Measurements from ENCODE around the gene SMCO3. TPM values are rescaled to one million over a fixed set of nuclear protein-coding genes. Genes with fewer than 3 reads are reported as not detected.

Gene SMCO3
- 0.02 to 0.05 TPM (median 0.05 TPM) in 3 of 5 replicates, not detected in the others for total RNA-seq (2022; extraction: Qiagen RNA extraction)

GRCh38 chr12:14814014-14814413, at the start of gene SMCO3:
Gene SMCO3, minus strand, starts transcription at chr12:14814182. Its CDS starts 7,502 bp downstream, at chr12:14806680.

GRCh38 chr12:14843425-14843887, 29.5 kb upstream of the SMCO3 start, which contains the start of gene ART4:
Gene ART4, minus strand, starts transcription at chr12:14843526. Its CDS starts 413 bp downstream, at chr12:14843113.

GRCh38 chr12:14803011-14803829, 10.8 kb downstream of the SMCO3 start, which contains the start of the genes C12orf60 and WBP11:
Gene C12orf60, plus strand, starts transcription at chr12:14803670. Its CDS starts 19,266 bp downstream, at chr12:14822936.
Gene WBP11, minus strand, starts transcription at chr12:14803478. Its CDS starts 2,095 bp downstream, at chr12:14801383.

Other genes with a start within 250 kb of the SMCO3 start
- gene PLBD1, start 246.3 kb downstream of the SMCO3 start, total RNA-seq (2022; extraction: Qiagen RNA extraction): 4.1 to 4.8 TPM (median 4.3 TPM) in 5 replicates
- gene GUCY2C, start 117.6 kb downstream of the SMCO3 start, total RNA-seq (2022; extraction: Qiagen RNA extraction): 0.02 to 0.03 TPM in 2 of 5 replicates, not detected in the others
- 41.3 to 49.4 TPM (median 43.6 TPM) in 5 replicates for gene WBP11, start 10.7 kb downstream of the SMCO3 start, total RNA-seq (2022; extraction: Qiagen RNA extraction)
- 1.7 to 2.3 TPM (median 1.7 TPM) in 5 replicates for gene C12orf60, start 10.5 kb downstream of the SMCO3 start, total RNA-seq (2022; extraction: Qiagen RNA extraction)
- 0.06 TPM in 1 of 5 replicates, not detected in the others for gene ART4, start 29.3 kb upstream of the SMCO3 start, total RNA-seq (2022; extraction: Qiagen RNA extraction)
- gene MGP, start 71.7 kb upstream of the SMCO3 start, total RNA-seq (2022; extraction: Qiagen RNA extraction): 0.06 to 0.09 TPM (median 0.08 TPM) in 3 of 5 replicates, not detected in the others
- not detected in 5 replicates for gene ERP27, start 124.4 kb upstream of the SMCO3 start, total RNA-seq (2022; extraction: Qiagen RNA extraction)
- gene ARHGDIB, start 147.4 kb upstream of the SMCO3 start, total RNA-seq (2022; extraction: Qiagen RNA extraction): 0.88 to 1.7 TPM (median 1.2 TPM) in 5 replicates
- not detected in 5 replicates for gene PDE6H, start 158.9 kb upstream of the SMCO3 start, total RNA-seq (2022; extraction: Qiagen RNA extraction)

Data from A549 treated with AZD2906 at 1 μM for 4 hours (cell line).